K562 (cell line): ENCODE results near the gene ACO2. TPM values are rescaled to one million over a fixed set of nuclear protein-coding genes. Genes with fewer than 3 reads are reported as not detected.

Source experiments
- ATF3 ChIP-seq, 2 experiments: fragments of 450-650 bp in 1 of 2; sonication (generic) in 1 of 2; formaldehyde crosslinking in 1 of 2; IDR thresholded peaks in 1 of 2; conservative IDR thresholded peaks in 1 of 2; 2 replicates each; pipeline versions ENCODE4 v1.6.1 to v1.8.1; 2016 to 2023; ENCODE audit warnings: mild to moderate bottlenecking in 2 of 2, moderate library complexity in 2 of 2, inconsistent platforms in 1 of 2, missing genetic modification reagents in 1 of 2
- ATF7 ChIP-seq: fragments of 450-650 bp; IDR thresholded peaks from 2 replicates; pipeline ENCODE4 v1.7.1; 2014; ENCODE audit warnings: mild to moderate bottlenecking, moderate library complexity
- BCOR ChIP-seq: fragments of 450-650 bp; IDR thresholded peaks from 2 replicates; pipeline ENCODE4 v1.6.1; 2016
- C11orf30 ChIP-seq: fragments of 450-650 bp; IDR thresholded peaks from 2 replicates; pipeline ENCODE4 v1.6.1; 2016; ENCODE audit warnings: low read depth, mild to moderate bottlenecking
- CBFA2T2 ChIP-seq: fragments of 450-650 bp; conservative IDR thresholded peaks from 2 replicates; pipeline ENCODE4 v1.6.1; 2017; ENCODE audit warnings: mild to moderate bottlenecking
- CBFA2T3 ChIP-seq: fragments of 450-650 bp; IDR thresholded peaks from 2 replicates; pipeline ENCODE4 v1.6.1; 2017
- CTBP1 ChIP-seq: fragments of 450-650 bp; IDR thresholded peaks from 2 replicates; pipeline ENCODE4 v1.6.1; 2016; ENCODE audit warnings: borderline replicate concordance
- FOS ChIP-seq: IDR thresholded peaks from 3 replicates; pipeline ENCODE4 v1.6.1; 2011; ENCODE audit not compliant: insufficient read length; ENCODE audit errors: extremely low read depth
- FOXK2 ChIP-seq, 2 experiments: fragments of 450-650 bp; IDR thresholded peaks in 1 of 2; conservative IDR thresholded peaks in 1 of 2; 2 replicates each; pipeline ENCODE4 v1.6.1; 2016; ENCODE audit warnings: low read depth in 2 of 2, mild to moderate bottlenecking in 1 of 2
- HDAC2 ChIP-seq: fragments of 450-650 bp; IDR thresholded peaks from 2 replicates; pipeline ENCODE4 v1.6.1; 2016; ENCODE audit warnings: mild to moderate bottlenecking
- JUN ChIP-seq, 2 experiments: sonication (generic) in 1 of 2; formaldehyde crosslinking in 1 of 2; IDR thresholded peaks; 2 replicates each; pipeline versions ENCODE4 v1.6.1 to v1.8.0; 2012 to 2022; ENCODE audit warnings: borderline replicate concordance in 2 of 2, mild to moderate bottlenecking in 2 of 2, improper control_type of control experiment in 1 of 2, low read depth in 1 of 2, low read length in 1 of 2, missing genetic modification reagents in 1 of 2
- KDM1A ChIP-seq, 2 experiments: fragments of 450-650 bp; IDR thresholded peaks; 2 replicates each; pipeline ENCODE4 v1.6.1; 2016; ENCODE audit warnings: mild to moderate bottlenecking in 2 of 2
- LEF1 ChIP-seq: fragments of 450-650 bp; IDR thresholded peaks from 2 replicates; pipeline ENCODE4 v1.6.1; 2016; ENCODE audit warnings: mild to moderate bottlenecking
- MITF ChIP-seq: IDR thresholded peaks from 2 replicates; pipeline ENCODE4 v1.6.1; 2014; ENCODE audit warnings: antibody characterized with exemption
- MNT ChIP-seq, 2 experiments: fragments of 450-650 bp; conservative IDR thresholded peaks; 2 replicates each; pipeline ENCODE4 v1.6.1; 2017; ENCODE audit warnings: mild to moderate bottlenecking in 2 of 2, moderate library complexity in 2 of 2
- PHF20 ChIP-seq: fragments of 450-650 bp; IDR thresholded peaks from 2 replicates; pipeline ENCODE4 v1.6.1; 2018; ENCODE audit not compliant: partially characterized antibody
- PKNOX1 ChIP-seq: fragments of 450-650 bp; IDR thresholded peaks from 2 replicates; pipeline ENCODE4 v1.6.1; 2016
- POLR2AphosphoS5 ChIP-seq: IDR thresholded peaks from 2 replicates; pipeline ENCODE4 v1.6.1; 2011; ENCODE audit warnings: mild to moderate bottlenecking, low read depth, low read length, moderate library complexity; ENCODE audit not compliant: control insufficient read depth, insufficient read depth
- TCFL5 ChIP-seq: fragments of 250-450 bp; sonication (Bioruptor Pico); conservative IDR thresholded peaks from 2 replicates; pipeline ENCODE4 v1.6.1; 2021; ENCODE audit warnings: mild to moderate bottlenecking, moderate library complexity, matching md5 sums
- TOE1 ChIP-seq, 2 experiments: fragments of 450-650 bp in 1 of 2; sonication (generic) in 1 of 2; formaldehyde crosslinking in 1 of 2; IDR thresholded peaks; 2 replicates each; pipeline versions ENCODE4 v1.7.1 to v1.8.0; 2016 to 2022; ENCODE audit warnings: borderline replicate concordance in 2 of 2, mild to moderate bottlenecking in 2 of 2, antibody characterized with exemption in 1 of 2, inconsistent platforms in 1 of 2, low read depth in 1 of 2, missing genetic modification reagents in 1 of 2, moderate library complexity in 1 of 2
- ZNF174 ChIP-seq: fragments of 250-450 bp; sonication (Bioruptor Pico); IDR thresholded peaks from 2 replicates; pipeline ENCODE4 v1.4.0; 2020; ENCODE audit warnings: mild to moderate bottlenecking
- ZNF316 ChIP-seq: fragments of 450-650 bp; IDR thresholded peaks from 2 replicates; pipeline ENCODE4 v1.6.1; 2016
- ZNF766 ChIP-seq: fragments of 200-800 bp; sonication (Bioruptor generic); conservative IDR thresholded peaks from 2 replicates; pipeline ENCODE4 v1.6.1; 2016; ENCODE audit warnings: missing genetic modification characterization, missing compliant biosample characterization
- ZSCAN32 ChIP-seq: fragments of 450-650 bp; formaldehyde crosslinking; IDR thresholded peaks from 2 replicates; pipeline ENCODE4 v1.4.0; 2020; ENCODE audit warnings: mild to moderate bottlenecking, moderate library complexity
- polyA plus RNA-seq, 8 experiments: library from polyadenylated mRNA; depleted of rRNA in 4 of 8; stranded (reverse) in 5 of 8; unstranded in 3 of 8; fragments of >200 nt; fragmentation: Nextera tagmentation in 2 of 8; fragmentation: Illumina TruSeq in 1 of 8; extraction: Ambion mirVana in 2 of 8; extraction: Trizol in 1 of 8; gene quantifications; 2 replicates each; pipeline versions ENCODE4 v1.2.1 to v1.2.3, GENCODE V29; 2011 to 2014; ENCODE audit warnings: inconsistent platforms in 1 of 8, missing spikeins in 1 of 8
- total RNA-seq, 7 experiments: library from RNA; depleted of rRNA in 6 of 7; stranded (reverse); fragments of >200 nt in 6 of 7; fragmentation: Illumina TruSeq in 2 of 7; extraction: Trizol in 2 of 7; gene quantifications; 2 replicates each; pipeline versions ENCODE4 v1.2.1 to v1.2.3, GENCODE V29; 2011 to 2021; ENCODE audit warnings: low replicate concordance in 1 of 7

ACO2 gene
- total and polyA plus RNA-seq, 9 of the 15 experiments (the other 6 are each of a cell fraction or from before 2014, with no cell fraction given), result 16.2 to 119 (median 43.2) TPM

GRCh38 chr22:41565403-41566054, 96.6 kb downstream of the ACO2 start (continued):
- peak; percentile 94 for TF ChIP-seq ATF3 (IDR thresholded peaks at IDR 0.05)
- 0 out of 2 replicates have a peak, but pooled peaks have one; percentile 32 for TF ChIP-seq ATF3 (CRISPR knock-in tag; conservative IDR thresholded peaks at IDR 0.05)
- TF ChIP-seq ATF7, result 0 out of 2 replicates have a peak, but pooled peaks have one; percentile 31
- TF ChIP-seq FOXK2 (conservative IDR thresholded peaks at IDR 0.05 in 1 of 2, IDR thresholded peaks at IDR 0.05 in 1 of 2; ENCODE audit: low read depth in 2 of 2), result peak; percentile 73 to 74
- peak; percentile 30 to 70; a peak in 2 of 4 replicates for TF ChIP-seq MNT (conservative IDR thresholded peaks at IDR 0.05)
- TF ChIP-seq MITF, result peak; percentile 21; the same call in 1 of the 2 replicates
- peak; percentile 28; the same call in 1 of the 2 replicates for TF ChIP-seq POLR2AphosphoS5
- no peak for TF ChIP-seq ZNF174
- TF ChIP-seq TCFL5, result no peak
- peak; percentile 78 for TF ChIP-seq CBFA2T3
- TF ChIP-seq ZNF766 (CRISPR knock-in tag), result no peak
- peak; percentile 61; the same call in 1 of the 2 replicates for TF ChIP-seq JUN (IDR thresholded peaks at IDR 0.05; ENCODE audit: borderline replicate concordance, low read depth, low read length)
- no peak for TF ChIP-seq JUN (CRISPR knock-in tag; IDR thresholded peaks at IDR 0.05; ENCODE audit: borderline replicate concordance)
- TF ChIP-seq LEF1, result peak; percentile 46; the same call in 1 of the 2 replicates
- TF ChIP-seq TOE1 (IDR thresholded peaks at IDR 0.05; ENCODE audit: borderline replicate concordance), result 0 out of 2 replicates have a peak, but pooled peaks have one; percentile 40
- no peak for TF ChIP-seq TOE1 (CRISPR knock-in tag; IDR thresholded peaks at IDR 0.05; ENCODE audit: borderline replicate concordance, low read depth)
- peak; percentile 37 for TF ChIP-seq FOS
- peak; percentile 68 for TF ChIP-seq BCOR
- TF ChIP-seq CTBP1, result peak; percentile 66
- peak; percentile 68 to 83; a peak in 3 of 4 replicates for TF ChIP-seq KDM1A (IDR thresholded peaks at IDR 0.05)
- TF ChIP-seq ZNF316, result peak; percentile 96
- no peak for TF ChIP-seq ZSCAN32 (CRISPR knock-in tag)
- TF ChIP-seq PKNOX1, result peak; percentile 61
- TF ChIP-seq HDAC2, result peak; percentile 68
- peak; percentile 58 for TF ChIP-seq CBFA2T2
- peak; percentile 38 for TF ChIP-seq PHF20
- TF ChIP-seq C11orf30, result peak; percentile 93
